ENCODE measurements around the gene SLC39A7. TPM values are rescaled to one million over a fixed set of nuclear protein-coding genes. Genes with fewer than 3 reads are reported as not detected.
A peak's percentile ranks its signal among the peaks of the same experiment; 100 is the strongest.

The SLC39A7 gene
- total and polyA plus RNA-seq, 2 of the 13 experiments (the other 11 are each of a cell fraction or from before 2014, with no cell fraction given) = 142 to 229 TPM

- no peak for TF ChIP-seq TRIM24 (CRISPR knock-in tag; IDR thresholded peaks at IDR 0.05)
- TF ChIP-seq MAFK (conservative IDR thresholded peaks at IDR 0.05 in 1 of 2, IDR thresholded peaks at IDR 0.05 in 1 of 2; ENCODE audit: low read length in 2 of 2) = no peak
- no peak for TF ChIP-seq DPF2 (CRISPR knock-in tag; IDR thresholded peaks at IDR 0.05; ENCODE audit: borderline replicate concordance, low read depth)
- TF ChIP-seq SMARCE1 (IDR thresholded peaks at IDR 0.05; ENCODE audit: borderline replicate concordance) = no peak
- TF ChIP-seq JUN (CRISPR knock-in tag; IDR thresholded peaks at IDR 0.05) = no peak; the same call in 1 of the 2 replicates
- no peak for TF ChIP-seq ESRRA (CRISPR knock-in tag; IDR thresholded peaks at IDR 0.05; ENCODE audit: low read depth)
- TF ChIP-seq ZNF737 (CRISPR knock-in tag; IDR thresholded peaks at IDR 0.05; ENCODE audit: borderline replicate concordance) = no peak
- 0 out of 2 replicates have a peak, but pooled peaks have one; percentile 38 for TF ChIP-seq TRAFD1 (CRISPR knock-in tag; IDR thresholded peaks at IDR 0.05; ENCODE audit: borderline replicate concordance)
- TF ChIP-seq NFYB (CRISPR knock-in tag; IDR thresholded peaks at IDR 0.05) = 0 out of 2 replicates have a peak, but pooled peaks have one; percentile 25
Measured at GRCh38 chr6:33208091-33208967, 7.7 kb downstream of the SLC39A7 start, which contains the start of gene RING1 (continued).

GRCh38 chr6:33209856-33210255 lies 9.2 kb downstream of the SLC39A7 start:
- ChIA-PET CTCF (ENCODE audit: low intra/inter-chr PET ratio, low total read pairs) (no interaction called here), POLR2A (interaction anchor here (1.5 to 3.2 kb wide), 2 partner anchors 10 to 18 kb away, joined by 5 to 33 read pairs; partner anchors contain the start of gene COL11A2)
- no peak overlapping the region for H3K4me3 ChIP-seq (replicated peaks in 1 of 3; ENCODE audit: insufficient read depth in 1 of 3, low read depth in 2 of 3, low read length in 3 of 3)
- peaks cover 2 to 9% of the 10 kb centered on the region in 2 experiments; a peak in 4 of 5 replicates for H3K36me3 ChIP-seq (replicated peaks in 1 of 2; ENCODE audit: control insufficient read depth in 1 of 2, insufficient read depth in 2 of 2, low read length in 2 of 2)
- H3K4me1 ChIP-seq (ENCODE audit: insufficient read depth, low read length) = peaks cover 58% of the 10 kb centered on the region
- in situ Hi-C loops (cut with HindIII; ENCODE audit: extremely low pct_ligation_motif_present, low pct_unique_long_range_greater_than_20kb) = loop anchor here (10.0 kb wide), 1 partner anchor 205 kb away; the partner anchor contains the start of genes CUTA and PHF1
- intact Hi-C loops (cut with micrococcal nuclease; ENCODE audit: unreplicated experiment) = no loop called here
- H4K20me1 ChIP-seq (ENCODE audit: insufficient read depth, low read length) = no peaks in the 10 kb centered on the region
- DNase-seq (ENCODE audit: low spot score) = no peak
- H3K4me2 ChIP-seq (ENCODE audit: low read depth, low read length) = no peak overlapping the region
- FAIRE-seq = no peak
- H3K27ac ChIP-seq (ENCODE audit: extremely low read length, insufficient read depth, low read length) = no peak overlapping the region
- H3K9me3 ChIP-seq (ENCODE audit: low read length) = no peaks in the 10 kb centered on the region
- H3K27me3 ChIP-seq (ENCODE audit: control insufficient read depth in 1 of 2, insufficient read depth in 2 of 2, low read length in 2 of 2) = peaks cover 1 to 16% of the 10 kb centered on the region in 2 experiments; a peak in 4 of 5 replicates
- BruUV-seq (replicated peaks) = no TSS peak
- ATAC-seq = no peak
- H3K9ac ChIP-seq (ENCODE audit: insufficient read depth, low read depth, low read length) = no peak overlapping the region
- H2AFZ ChIP-seq (ENCODE audit: low read length) = no peak overlapping the region
- H3K79me2 ChIP-seq (ENCODE audit: insufficient read depth, low read length) = peaks cover 9% of the 10 kb centered on the region
- TF ChIP-seq ZNF720 (CRISPR knock-in tag; IDR thresholded peaks at IDR 0.05) = no peak
- TF ChIP-seq BRD4 (CRISPR knock-in tag; IDR thresholded peaks at IDR 0.05) = no peak
- no peak for TF ChIP-seq RXRA (CRISPR knock-in tag; IDR thresholded peaks at IDR 0.05)
- WGBS (ENCODE audit: low lambda C conversion rate) = 97% methylated on average over 10 of the region's 10 CpGs
